Measurements from ENCODE around the gene PI4K2A. TPM values are rescaled to one million over a fixed set of nuclear protein-coding genes. Genes with fewer than 3 reads are reported as not detected.

Gene PI4K2A
- total RNA-seq, 6 experiments from 2014 or later: 26.7 to 35.3 (median 31.6) TPM

DNA sequence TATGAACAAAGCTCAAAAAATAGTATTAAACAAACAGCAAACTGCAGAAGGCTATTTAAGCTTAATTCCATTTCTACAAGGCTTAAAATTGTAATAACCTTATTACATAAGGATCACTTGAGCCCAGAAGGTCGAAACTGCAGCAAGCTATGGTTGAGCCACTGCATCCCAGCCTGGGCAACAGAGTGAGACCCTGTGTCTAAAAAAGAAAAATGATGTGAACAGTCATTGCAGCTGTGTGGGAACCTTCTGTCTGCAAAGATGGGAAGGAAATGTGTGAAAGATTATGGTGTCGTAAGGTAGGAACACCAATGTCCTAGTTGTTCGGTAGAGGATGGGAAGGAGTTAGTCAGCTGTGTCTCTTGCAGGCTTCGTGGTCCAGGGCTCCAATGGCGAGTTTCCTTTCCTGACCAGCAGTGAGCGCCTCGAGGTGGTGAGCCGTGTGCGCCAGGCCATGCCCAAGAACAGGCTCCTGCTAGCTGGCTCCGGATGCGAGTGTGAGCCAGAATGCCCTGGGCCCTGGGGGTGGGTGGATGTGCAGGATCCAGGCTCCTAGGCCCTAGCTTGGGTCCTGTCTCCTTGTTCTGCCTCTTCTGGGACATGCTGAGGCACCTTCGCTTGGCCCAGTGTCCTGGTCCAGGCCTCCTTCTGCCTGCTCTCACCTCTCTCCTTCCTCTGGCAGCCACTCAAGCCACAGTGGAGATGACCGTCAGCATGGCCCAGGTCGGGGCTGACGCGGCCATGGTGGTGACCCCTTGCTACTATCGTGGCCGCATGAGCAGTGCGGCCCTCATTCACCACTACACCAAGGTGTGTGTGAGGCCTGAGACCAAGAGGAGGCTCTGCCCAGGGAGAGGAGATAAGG, 41.8 kb upstream of the PI4K2A start:
- Mint-ChIP-seq H3K27me3 (ENCODE audit: insufficient read depth) (peaks cover 3% of the 10 kb centered on the region; the same call in 1 of the 2 replicates), H3K4me1 (ENCODE audit: low read depth) (peaks cover 38% of the 10 kb centered on the region), H3K27ac (no peak overlapping the region), H3K36me3 (ENCODE audit: low read depth) (no peaks in the 10 kb centered on the region), H3K9me3 (no peaks in the 10 kb centered on the region), H3K4me3 (no peak overlapping the region)
- DNase-seq: no peak
- no peak for TF ChIP-seq CTCF (IDR thresholded peaks at IDR 0.05)

- TF ChIP-seq CTCF (IDR thresholded peaks at IDR 0.05): no peak
- H3K9me3 Mint-ChIP-seq: no peaks in the 10 kb centered on the region
- no peak overlapping the region for H3K27ac Mint-ChIP-seq
- no peak for DNase-seq
- H3K4me3 Mint-ChIP-seq: no peak overlapping the region
- peaks cover 3% of the 10 kb centered on the region; the same call in 1 of the 2 replicates for H3K27me3 Mint-ChIP-seq (ENCODE audit: insufficient read depth)
- peaks cover 38% of the 10 kb centered on the region for H3K4me1 Mint-ChIP-seq (ENCODE audit: low read depth)
- H3K36me3 Mint-ChIP-seq (ENCODE audit: low read depth): no peaks in the 10 kb centered on the region
Observed at GRCh38 chr10:97599272-97599619, 41.2 kb upstream of the PI4K2A start.

DNA sequence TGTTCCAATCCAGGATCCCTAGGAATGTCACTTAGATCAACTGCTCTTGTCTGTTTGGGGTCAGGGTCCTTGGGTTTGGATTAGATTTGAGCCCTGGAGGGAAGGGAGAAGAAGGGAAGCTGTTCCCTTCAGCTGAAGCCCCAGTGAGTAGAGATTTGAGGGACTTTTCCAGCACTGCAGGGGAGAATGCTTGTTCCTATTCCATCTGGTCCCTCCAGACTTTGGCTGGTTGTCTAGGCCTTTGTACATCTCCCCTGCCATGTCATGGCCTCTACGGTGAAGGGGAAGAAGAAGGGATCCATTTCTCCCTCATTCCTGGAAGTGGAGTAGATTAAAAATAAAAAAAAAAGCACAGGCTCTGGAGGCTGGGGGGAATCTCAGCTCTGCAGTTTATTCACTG, 39.9 kb upstream of the PI4K2A start:
- H3K27me3 Mint-ChIP-seq (ENCODE audit: insufficient read depth): peaks cover 6% of the 10 kb centered on the region
- TF ChIP-seq CTCF (IDR thresholded peaks at IDR 0.05): no peak
- no peaks in the 10 kb centered on the region for H3K9me3 Mint-ChIP-seq
- H3K36me3 Mint-ChIP-seq (ENCODE audit: low read depth): no peaks in the 10 kb centered on the region
- peaks cover 27% of the 10 kb centered on the region for H3K4me1 Mint-ChIP-seq (ENCODE audit: low read depth)
- H3K4me3 Mint-ChIP-seq: no peak overlapping the region
- no peak overlapping the region for H3K27ac Mint-ChIP-seq
- no peak for DNase-seq

GRCh38 chr10:97601268-97602215, 38.9 kb upstream of the PI4K2A start:
- no peaks in the 10 kb centered on the region for H3K9me3 Mint-ChIP-seq
- H3K4me3 Mint-ChIP-seq: no peak overlapping the region
- no peak for DNase-seq
- H3K27ac Mint-ChIP-seq: no peak overlapping the region
- peaks cover 17% of the 10 kb centered on the region for H3K4me1 Mint-ChIP-seq (ENCODE audit: low read depth)
- no peak for TF ChIP-seq CTCF (IDR thresholded peaks at IDR 0.05)
- peaks cover 6% of the 10 kb centered on the region for H3K27me3 Mint-ChIP-seq (ENCODE audit: insufficient read depth)
- no peaks in the 10 kb centered on the region for H3K36me3 Mint-ChIP-seq (ENCODE audit: low read depth)

DNA sequence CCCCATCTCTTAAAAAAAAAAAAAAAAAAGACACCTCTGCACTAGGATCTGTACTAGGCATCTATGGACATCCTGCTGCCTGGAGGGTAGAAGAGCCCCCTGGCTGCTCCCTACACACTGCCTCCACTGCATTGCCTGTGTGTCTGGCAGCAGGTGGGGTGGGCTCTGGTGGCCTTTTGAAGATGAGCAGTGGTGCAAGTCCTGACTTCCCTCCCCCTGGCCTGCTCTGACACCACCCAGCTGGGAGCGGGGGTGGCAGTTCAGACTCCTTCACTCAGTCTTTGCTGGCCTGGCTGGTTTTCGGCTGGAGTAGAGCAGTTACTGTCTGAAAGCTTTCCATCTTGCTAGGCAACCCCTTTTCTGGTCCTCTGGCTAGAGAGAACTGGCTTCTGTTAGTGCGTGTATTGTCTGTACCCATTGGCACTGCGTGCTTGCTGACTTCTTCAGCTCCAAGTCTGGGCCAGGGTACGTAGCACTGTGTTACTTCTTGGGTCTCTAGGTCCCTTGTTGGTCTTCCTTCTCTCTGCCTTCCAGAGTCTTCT, 33.3 kb upstream of the PI4K2A start:
- no peak for DNase-seq
- Mint-ChIP-seq H3K4me3 (no peak overlapping the region), H3K27ac (no peak overlapping the region), H3K4me1 (ENCODE audit: low read depth) (no peaks in the 10 kb centered on the region), H3K9me3 (no peaks in the 10 kb centered on the region), H3K36me3 (ENCODE audit: low read depth) (no peaks in the 10 kb centered on the region), H3K27me3 (ENCODE audit: insufficient read depth) (peaks cover 3% of the 10 kb centered on the region; the same call in 1 of the 2 replicates)
- no peak for TF ChIP-seq CTCF (IDR thresholded peaks at IDR 0.05)

All from HFFc6 (cell line).